H9 (cell line): ENCODE measurements around the gene BTBD1. TPM values are rescaled to one million over a fixed set of nuclear protein-coding genes. Genes with fewer than 3 reads are reported as not detected.

Source experiments
- DNase-seq: peaks from one replicate; pipeline ENCODE4 v3.0.0-alpha.2; 2017
- H2AFZ ChIP-seq: one replicate; pipeline ENCODE4 v1.6.1; 2013; ENCODE audit warnings: mild to moderate bottlenecking, low read length, control low read depth, moderate library complexity
- H2AK5ac ChIP-seq: 2 replicates; pipeline ENCODE4 v1.6.1; 2013; ENCODE audit warnings: low read length, control low read depth, mixed read lengths; ENCODE audit not compliant: insufficient read length
- H2BK120ac ChIP-seq: one replicate; pipeline ENCODE4 v1.6.1; 2013; ENCODE audit warnings: low read depth, mild to moderate bottlenecking, low read length, control low read depth, inconsistent platforms; ENCODE audit not compliant: poor library complexity, severe bottlenecking
- H2BK12ac ChIP-seq: 2 replicates; pipeline ENCODE4 v1.6.1; 2013; ENCODE audit warnings: low read length, control low read depth, mixed read lengths, low read depth; ENCODE audit not compliant: insufficient read length
- H2BK15ac ChIP-seq: 2 replicates; pipeline ENCODE4 v1.6.1; 2013; ENCODE audit warnings: low read depth, low read length, control low read depth
- H2BK20ac ChIP-seq: one replicate; pipeline ENCODE4 v1.6.1; 2013; ENCODE audit warnings: low read depth, mild to moderate bottlenecking, low read length, control low read depth, inconsistent platforms; ENCODE audit not compliant: poor library complexity, severe bottlenecking
- H2BK5ac ChIP-seq: 2 replicates; pipeline ENCODE4 v1.6.1; 2013; ENCODE audit warnings: low read length, control low read depth, mixed read lengths; ENCODE audit not compliant: insufficient read length
- H3K14ac ChIP-seq: 2 replicates; pipeline ENCODE4 v1.6.1; 2013; ENCODE audit warnings: low read length, control low read depth; ENCODE audit not compliant: insufficient read depth
- H3K18ac ChIP-seq: 2 replicates; pipeline ENCODE4 v1.6.1; 2013; ENCODE audit warnings: low read depth, mild to moderate bottlenecking, mixed read lengths, low read length, control low read depth; ENCODE audit not compliant: insufficient read length
- H3K23ac ChIP-seq: 2 replicates; pipeline ENCODE4 v1.6.1; 2013; ENCODE audit warnings: low read length, control low read depth, mixed read lengths, low read depth; ENCODE audit not compliant: insufficient read length
- H3K23me2 ChIP-seq: 2 replicates; pipeline ENCODE4 v1.6.1; 2013; ENCODE audit warnings: low read depth, mild to moderate bottlenecking, mixed read lengths, low read length, control low read depth; ENCODE audit not compliant: insufficient read length, poor library complexity, severe bottlenecking
- H3K27ac ChIP-seq: 2 replicates; pipeline ENCODE4 v1.5.1; 2013; ENCODE audit warnings: low read length, control low read depth, mixed read lengths, low read depth; ENCODE audit not compliant: insufficient read length
- H3K27me3 ChIP-seq: 2 replicates; pipeline ENCODE4 v1.6.1; 2013; ENCODE audit warnings: low read length, control low read depth, inconsistent platforms; ENCODE audit not compliant: insufficient read depth
- H3K4ac ChIP-seq: 2 replicates; pipeline ENCODE4 v1.6.1; 2013; ENCODE audit warnings: low read depth, mild to moderate bottlenecking, control low read depth, inconsistent platforms, low read length, moderate library complexity
- H3K4me1 ChIP-seq: 2 replicates; pipeline ENCODE4 v1.6.1; 2013; ENCODE audit warnings: low read length, control low read depth, inconsistent platforms; ENCODE audit not compliant: insufficient read depth
- H3K4me2 ChIP-seq: 2 replicates; pipeline ENCODE4 v1.6.1; 2013; ENCODE audit warnings: low read length, control low read depth, mixed read lengths; ENCODE audit not compliant: insufficient read length, insufficient read depth
- H3K56ac ChIP-seq: 2 replicates; pipeline ENCODE4 v1.6.1; 2013; ENCODE audit warnings: low read depth, mild to moderate bottlenecking, mixed read lengths, low read length, control low read depth; ENCODE audit not compliant: insufficient read length
- H3K79me1 ChIP-seq: 2 replicates; pipeline ENCODE4 v1.6.1; 2013; ENCODE audit warnings: low read depth, mild to moderate bottlenecking, moderate library complexity, low read length, control low read depth, inconsistent platforms; ENCODE audit not compliant: insufficient read depth, poor library complexity, severe bottlenecking
- H3K79me2 ChIP-seq: 2 replicates; pipeline ENCODE4 v1.6.1; 2013; ENCODE audit warnings: low read length, control low read depth, inconsistent platforms; ENCODE audit not compliant: insufficient read depth
- H3K9ac ChIP-seq: 2 replicates; pipeline ENCODE4 v1.6.1; 2013; ENCODE audit warnings: low read length, control low read depth, mixed read lengths; ENCODE audit not compliant: insufficient read length; ENCODE audit errors: extremely low read depth
- H3K9me3 ChIP-seq: one replicate; pipeline ENCODE4 v1.6.1; 2013; ENCODE audit warnings: low read depth, low read length, inconsistent platforms; ENCODE audit not compliant: control insufficient read depth
- H3T11ph ChIP-seq: one replicate; pipeline ENCODE4 v1.6.1; 2013; ENCODE audit warnings: mild to moderate bottlenecking, low read length, control low read depth, inconsistent platforms
- H4K20me1 ChIP-seq: one replicate; pipeline ENCODE4 v1.6.1; 2013; ENCODE audit not compliant: control insufficient read depth, insufficient read length, insufficient read depth
- H4K5ac ChIP-seq: 2 replicates; pipeline ENCODE4 v1.6.1; 2013; ENCODE audit warnings: low read depth, mild to moderate bottlenecking, mixed read lengths, low read length, control low read depth; ENCODE audit not compliant: insufficient read length
- H4K8ac ChIP-seq: replicated peaks from 2 replicates; pipeline ENCODE4 v1.6.1; 2013; ENCODE audit warnings: low read length, control low read depth, mixed read lengths, low read depth; ENCODE audit not compliant: insufficient read length
- H4K91ac ChIP-seq: 2 replicates; pipeline ENCODE4 v1.6.1; 2013; ENCODE audit warnings: low read depth, mild to moderate bottlenecking, moderate library complexity, mixed read lengths, low read length, control low read depth; ENCODE audit not compliant: insufficient read length
- H3K27ac Mint-ChIP-seq, 3 experiments: 2 replicates in 2 of 3; 3 replicates in 1 of 3; pipeline ENCODE4 v1.8.0; 2020 to 2021; ENCODE audit warnings: mixed read lengths in 3 of 3, mild to moderate bottlenecking in 1 of 3, moderate library complexity in 1 of 3
- H3K27me3 Mint-ChIP-seq: 2 replicates; pipeline ENCODE4 v1.8.0; 2021; ENCODE audit warnings: low read depth, mild to moderate bottlenecking, moderate library complexity, mixed read lengths
- H3K36me3 Mint-ChIP-seq, 3 experiments: 2 replicates in 2 of 3; 3 replicates in 1 of 3; pipeline ENCODE4 v1.8.0; 2020 to 2021; ENCODE audit warnings: low read depth in 3 of 3, mixed read lengths in 3 of 3; ENCODE audit not compliant: insufficient read depth in 1 of 3
- H3K4me1 Mint-ChIP-seq, 2 experiments: 2 replicates each; pipeline ENCODE4 v1.8.0; 2020; ENCODE audit warnings: mixed read lengths in 2 of 2
- H3K4me3 Mint-ChIP-seq, 2 experiments: 2 replicates in 1 of 2; 3 replicates in 1 of 2; pipeline ENCODE4 v1.8.0; 2020 to 2021; ENCODE audit warnings: mild to moderate bottlenecking in 2 of 2, mixed read lengths in 2 of 2, moderate library complexity in 1 of 2
- H3K9me3 Mint-ChIP-seq, 2 experiments: 2 replicates in 1 of 2; 3 replicates in 1 of 2; pipeline ENCODE4 v1.8.0; 2020; ENCODE audit warnings: mild to moderate bottlenecking in 2 of 2, mixed read lengths in 2 of 2, moderate library complexity in 1 of 2
- CTCF ChIP-seq: fragments of 200-600 bp; sonication (generic); conservative IDR thresholded peaks from 3 replicates; pipeline ENCODE4 v1.8.0; 2021; ENCODE audit warnings: antibody characterized with exemption, mild to moderate bottlenecking
- WGBS: extraction: QIAGEN DNeasy Blood & Tissue Kit; methylation state at CpG from one replicate; pipeline ENCODE4 v1.1.7; 2013; ENCODE audit warnings: missing lambda C conversion rate, low lambda C conversion rate, mixed read lengths; ENCODE audit not compliant: insufficient read length; ENCODE audit errors: extremely low coverage; 5-methylcytosine and 5-hydroxymethylcytosine counted together
- total RNA-seq: library from RNA; stranded (reverse); gene quantifications from 2 replicates; pipeline ENCODE4 v1.2.1, GENCODE V29; 2021

BTBD1 gene
- total RNA-seq, 1 experiment from 2014 or later = 43.3 TPM

GRCh38 chr15:82992436-82992998, 74.5 kb downstream of the BTBD1 start:
- Mint-ChIP-seq H3K4me3 (no peak overlapping the region), H3K27ac (no peak overlapping the region), H3K36me3 (peaks cover 6 to 31% (median 27%) of the 10 kb centered on the region in 3 experiments; a peak in 6 of 7 replicates), H3K4me1 (no peaks in the 10 kb centered on the region), H3K27me3 (peaks cover 2% of the 10 kb centered on the region; the same call in 1 of the 2 replicates), H3K9me3 (no peaks in the 10 kb centered on the region; a peak in 1 of 5 replicates)
- Histone ChIP-seq H2AFZ (no peak overlapping the region), H2BK5ac (no peak overlapping the region), H3K79me1 (no peaks in the 10 kb centered on the region), H3K14ac (no peak overlapping the region), H2BK15ac (no peak overlapping the region), H2BK120ac (no peak overlapping the region), H2AK5ac (no peak overlapping the region), H3K23ac (no peak overlapping the region), H3K79me2 (no peaks in the 10 kb centered on the region), H3K27me3 (no peaks in the 10 kb centered on the region), H2BK12ac (no peak overlapping the region), H3K27ac (no peak overlapping the region), H4K91ac (no peak overlapping the region), H2BK20ac (no peak overlapping the region), H3K4me2 (no peak overlapping the region), H3K4ac (no peak overlapping the region), H4K20me1 (no peaks in the 10 kb centered on the region), H4K5ac (no peak overlapping the region), H3K18ac (no peak overlapping the region), H3K9ac (no peak overlapping the region), H3K23me2 (no peaks in the 10 kb centered on the region), H4K8ac (no peak overlapping the region), H3T11ph (no peak overlapping the region), H3K9me3 (no peaks in the 10 kb centered on the region), H3K4me1 (no peaks in the 10 kb centered on the region), H3K56ac (no peak overlapping the region)
- no peak for TF ChIP-seq CTCF
- no CpG with 5 or more reads among the region's 3 CpGs for WGBS
- no peak for DNase-seq
